Measurements from ENCODE around the gene MANF. TPM values are rescaled to one million over a fixed set of nuclear protein-coding genes. Genes with fewer than 3 reads are reported as not detected.
A peak's percentile ranks its signal among the peaks of the same experiment; 100 is the strongest.

Gene MANF
- total RNA-seq, 1 experiment from 2014 or later = 132 TPM

- no peak for ATAC-seq
- no peak overlapping the region for H3K4me3 ChIP-seq (replicated peaks in 1 of 2; ENCODE audit: low read depth in 1 of 2, low read length in 2 of 2)
These were observed 3.4 kb downstream of the MANF start for GRCh38 chr3:51388286-51389029.

More at GRCh38 chr3:51388286-51389029, 3.4 kb downstream of the MANF start:
- peaks cover 23 to 52% of the 10 kb centered on the region in 2 experiments; a peak in 3 of 4 replicates for H3K4me1 ChIP-seq (ENCODE audit: control insufficient read depth in 1 of 2, insufficient read depth in 2 of 2, low read length in 2 of 2)
- H3K36me3 ChIP-seq (ENCODE audit: control insufficient read depth in 1 of 2, insufficient read depth in 2 of 2, low read length in 2 of 2) = peaks cover under 1 to 52% of the 10 kb centered on the region in 2 experiments; a peak in 3 of 4 replicates
- no peaks in the 10 kb centered on the region for H3K27me3 ChIP-seq (ENCODE audit: insufficient read depth, low read length)
- 0 out of 2 replicates have a peak overlapping the region, but pooled peaks have one; percentile 15 for H3K27ac ChIP-seq (ENCODE audit: low read depth, low read length)
- no peaks in the 10 kb centered on the region for H3K9me2 ChIP-seq (ENCODE audit: insufficient read depth)
- no peaks in the 10 kb centered on the region for H4K20me1 ChIP-seq (ENCODE audit: insufficient read depth)
- no TSS peak for BruUV-seq (replicated peaks)
- H3K9ac ChIP-seq (ENCODE audit: low read length) = no peak overlapping the region
- no peak overlapping the region for H3K4me2 ChIP-seq (ENCODE audit: low read length)
- ChIA-PET RAD21 (ENCODE audit: low non-redundant PET in 1 of 2, low total read pairs in 2 of 2, uncharacterized antibody in 2 of 2, unreplicated experiment in 2 of 2) (no interaction called here), CTCF (interaction anchor here (1.6 to 2.5 kb wide), 3 partner anchors 294 to 772 kb away, joined by 5 to 10 read pairs (median 10); partner anchors contain the start of gene MAPKAPK3), POLR2A (interaction anchor here (0.6 kb wide), 1 partner anchor 46 kb away, joined by 3 read pairs; no protein-coding TSS in a partner anchor)
- H3K9me3 ChIP-seq (ENCODE audit: control insufficient read depth in 1 of 2, insufficient read depth in 1 of 2, low read depth in 1 of 2, low read length in 2 of 2) = peaks cover 0 to 14% of the 10 kb centered on the region in 2 experiments; a peak in 1 of 4 replicates
- peak in 2 of 3 experiments; percentile 30 to 42; a peak in 3 of 6 replicates for TF ChIP-seq CTCF (IDR thresholded peaks at IDR 0.05 in 2 of 3, conservative IDR thresholded peaks at IDR 0.05 in 1 of 3; ENCODE audit: borderline replicate concordance in 1 of 3, insufficient read depth in 1 of 3, low read depth in 2 of 3, low read length in 2 of 3)
- TF ChIP-seq POLR2AphosphoS5 (IDR thresholded peaks at IDR 0.05; ENCODE audit: low read depth, low read length) = peak; percentile 21; the same call in 1 of the 2 replicates
- no peak for TF ChIP-seq YY1 (IDR thresholded peaks at IDR 0.05; ENCODE audit: extremely low read depth, insufficient replicate concordance, low read depth, low read length)
- H3K79me2 ChIP-seq (ENCODE audit: insufficient read depth, low read length) = peaks cover 57% of the 10 kb centered on the region
- peak; percentile 26 for DNase-seq (ENCODE audit: low read depth, low spot score)
- intact Hi-C loops (cut with micrococcal nuclease) = loop anchor here (5.0 to 10.0 kb wide), 4 partner anchors 114 to 1034 kb away; partner anchors contain the start of genes CYB561D2, DCAF1, NPRL2 and TMEM115
- H2AFZ ChIP-seq (ENCODE audit: low read depth, low read length, poor library complexity, severe bottlenecking) = no peak overlapping the region
